HG02840 (cell line): ENCODE measurements around the gene ZEB1.

Experiments
- ATAC-seq: cut with Tn5 transposase; IDR thresholded peaks from one replicate; pipeline ENCODE4 v1.9.1; 2021; ENCODE audit warnings: mild to moderate bottlenecking, moderate library complexity, moderate number of reproducible peaks; ENCODE audit not compliant: unreplicated experiment, low FRiP score

The ZEB1 gene

GRCh38 chr10:31318854-31319601, at the start of gene ZEB1:
Gene ZEB1, plus strand, starts transcription at chr10:31319216. Its CDS starts 19 bp downstream, at chr10:31319235.
- peak; percentile 38 for ATAC-seq

GRCh38 chr10:31270954-31271353, 48.1 kb upstream of the ZEB1 start:
- ATAC-seq, result no peak

- no peak for ATAC-seq
Measured at GRCh38 chr10:31272841-31273240, 46.2 kb upstream of the ZEB1 start.

- no peak for ATAC-seq
Measured at GRCh38 chr10:31273789-31274188, 45.2 kb upstream of the ZEB1 start.

GRCh38 chr10:31274310-31274709, 44.7 kb upstream of the ZEB1 start:
- no peak for ATAC-seq

GRCh38 chr10:31278279-31278941, 40.6 kb upstream of the ZEB1 start:
- no peak for ATAC-seq

- ATAC-seq, result no peak
Measured at GRCh38 chr10:31280972-31281371, 38.0 kb upstream of the ZEB1 start.

- ATAC-seq, result no peak
Measured at GRCh38 chr10:31288001-31288400, 31.0 kb upstream of the ZEB1 start.

- ATAC-seq, result no peak
Measured at GRCh38 chr10:31288962-31289361, 30.1 kb upstream of the ZEB1 start.

GRCh38 chr10:31290386-31290785, 28.6 kb upstream of the ZEB1 start:
- ATAC-seq, result no peak

- no peak for ATAC-seq
Measured at GRCh38 chr10:31291123-31291522, 27.9 kb upstream of the ZEB1 start.

- ATAC-seq, result no peak
Measured at GRCh38 chr10:31294558-31294957, 24.5 kb upstream of the ZEB1 start.

GRCh38 chr10:31296754-31297153, 22.3 kb upstream of the ZEB1 start:
- no peak for ATAC-seq

GRCh38 chr10:31299119-31299518, 19.9 kb upstream of the ZEB1 start:
- ATAC-seq, result no peak

- ATAC-seq, result no peak
Measured at GRCh38 chr10:31303212-31303611, 15.8 kb upstream of the ZEB1 start.

GRCh38 chr10:31304291-31304970, 14.6 kb upstream of the ZEB1 start:
- ATAC-seq, result no peak

- ATAC-seq, result no peak
Measured at GRCh38 chr10:31313396-31313795, 5.6 kb upstream of the ZEB1 start.

- no peak for ATAC-seq
Measured at GRCh38 chr10:31314256-31315150, 4.5 kb upstream of the ZEB1 start.

GRCh38 chr10:31315453-31315852, 3.6 kb upstream of the ZEB1 start:
- no peak for ATAC-seq

GRCh38 chr10:31317171-31317570, 1.8 kb upstream of the ZEB1 start:
- ATAC-seq, result no peak
